ENCODE measurements around the gene COG8.
A peak's percentile ranks its signal among the peaks of the same experiment; 100 is the strongest.

COG8 gene

DNA sequence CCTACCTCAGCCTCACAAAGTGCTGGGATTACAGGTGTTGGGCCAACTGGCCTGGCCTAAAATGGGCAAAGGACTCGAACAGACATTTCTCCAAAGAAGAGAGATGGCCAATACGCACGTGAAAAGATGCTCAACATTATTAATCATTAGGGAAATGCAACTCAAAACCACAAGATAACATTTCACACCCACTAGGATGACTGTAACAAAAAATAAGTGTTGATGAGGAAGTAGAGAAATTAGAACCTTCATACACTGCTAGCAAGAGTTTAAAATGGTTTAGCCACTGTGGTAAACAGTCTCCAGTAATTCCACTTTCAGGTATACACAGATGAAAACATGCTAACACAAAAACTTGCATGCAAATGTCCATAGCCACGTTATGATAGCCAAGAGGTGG lies 6.6 kb upstream of the COG8 start:
- no peak for DNase-seq

DNA sequence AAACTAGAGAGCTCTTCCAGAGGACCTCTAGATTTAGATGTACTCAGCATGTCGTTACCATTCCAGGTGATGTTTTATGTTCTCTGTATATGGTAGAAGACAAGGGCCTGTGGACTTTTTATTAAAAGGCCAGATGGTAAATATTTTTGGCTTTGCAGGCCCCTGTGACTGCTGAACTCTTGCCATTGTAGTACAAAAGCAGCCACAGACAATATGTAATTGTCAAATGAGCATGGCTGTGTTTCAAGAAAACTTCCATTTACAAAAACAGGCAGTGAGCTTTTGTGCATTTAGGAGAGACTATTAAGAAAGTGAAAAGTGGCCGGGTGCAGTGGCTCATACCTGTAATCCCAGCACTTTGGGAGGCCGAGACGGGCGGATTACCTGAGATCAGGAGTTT lies 4.8 kb upstream of the COG8 start:
- DNase-seq, result no peak

DNA sequence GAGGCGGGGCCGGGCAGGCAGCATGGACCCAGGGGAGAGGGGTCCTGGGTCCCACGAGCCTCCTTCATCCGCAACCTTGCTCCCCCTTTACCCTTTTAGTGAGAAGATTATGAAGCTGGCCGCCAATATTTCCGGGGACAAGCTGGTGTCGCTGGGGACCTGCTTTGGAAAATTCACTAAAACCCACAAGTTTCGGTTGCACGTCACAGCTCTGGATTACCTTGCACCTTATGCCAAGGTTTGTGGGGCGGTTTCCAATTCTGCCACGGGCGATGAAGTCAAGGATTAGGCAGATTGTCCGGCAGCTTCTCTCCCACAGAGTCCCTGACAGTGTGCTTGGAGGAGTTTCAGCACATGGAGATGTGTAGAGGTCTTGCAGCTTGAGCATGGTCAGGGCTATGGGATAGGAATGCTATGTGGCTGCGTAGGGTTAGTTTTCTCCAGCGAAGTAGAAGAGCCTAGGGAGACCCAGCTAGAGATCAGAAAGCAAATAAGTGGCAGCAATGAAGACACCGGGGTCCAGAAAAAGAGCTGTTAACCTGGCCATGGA lies 806 bp upstream of the COG8 start:
- no peak for DNase-seq

DNA sequence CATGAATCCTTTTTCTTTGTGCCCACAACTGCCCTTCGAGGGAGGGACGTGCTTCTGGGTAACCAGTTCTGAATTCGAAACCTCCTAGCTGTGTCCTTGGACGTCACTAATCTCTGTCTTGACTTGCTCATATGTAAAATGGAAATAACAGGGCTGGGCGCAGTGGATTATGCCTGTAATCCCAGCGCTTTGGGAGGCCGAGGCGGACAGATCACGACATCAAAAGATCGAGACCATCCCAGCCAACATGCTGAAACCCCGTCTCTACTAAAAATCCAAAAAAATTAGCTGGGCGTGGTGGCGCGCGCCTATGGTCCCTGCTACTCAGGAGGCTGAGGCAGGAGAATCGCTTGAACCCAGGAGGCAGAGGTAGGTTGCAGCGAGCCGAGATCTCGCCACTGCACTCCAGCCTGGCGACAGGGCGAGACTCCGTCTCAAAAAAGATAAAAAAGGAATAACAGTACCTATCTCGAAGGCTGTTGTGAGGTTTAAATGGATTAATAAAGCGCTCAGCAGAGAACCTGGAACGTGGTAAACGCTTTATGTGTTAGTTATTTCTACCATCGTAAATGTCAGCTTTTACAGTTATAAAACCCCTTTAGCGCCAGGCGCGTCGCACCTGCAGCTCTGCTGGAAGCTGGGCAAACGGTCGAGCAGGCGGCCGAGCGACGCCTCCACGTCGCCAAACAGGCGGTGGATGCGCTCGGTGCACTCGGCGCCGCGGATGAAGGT lies 641 bp downstream of the COG8 start:
- peak in 4 of 56 donors; percentile 32 to 71 (median 62) for DNase-seq

DNA sequence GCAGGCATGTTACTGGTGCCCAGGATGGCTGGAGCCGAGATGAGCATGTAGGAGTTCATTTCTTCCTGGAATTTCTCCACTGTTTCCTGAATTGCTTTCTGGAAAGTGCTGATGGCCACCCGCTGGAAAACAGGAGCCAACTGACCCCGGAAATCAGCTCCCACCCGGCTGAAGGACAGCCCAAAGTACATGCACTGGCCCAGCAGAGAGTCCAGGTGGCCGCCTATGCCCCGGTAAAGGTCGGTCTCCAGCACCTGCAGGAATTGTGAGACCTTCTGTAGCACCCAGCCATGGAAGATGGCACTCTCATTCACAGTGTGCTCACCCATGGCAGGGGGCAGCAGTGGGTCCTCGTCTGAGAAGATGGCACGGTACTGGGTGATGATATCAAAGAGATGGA lies 4.7 kb downstream of the COG8 start:
- no peak for DNase-seq

DNA sequence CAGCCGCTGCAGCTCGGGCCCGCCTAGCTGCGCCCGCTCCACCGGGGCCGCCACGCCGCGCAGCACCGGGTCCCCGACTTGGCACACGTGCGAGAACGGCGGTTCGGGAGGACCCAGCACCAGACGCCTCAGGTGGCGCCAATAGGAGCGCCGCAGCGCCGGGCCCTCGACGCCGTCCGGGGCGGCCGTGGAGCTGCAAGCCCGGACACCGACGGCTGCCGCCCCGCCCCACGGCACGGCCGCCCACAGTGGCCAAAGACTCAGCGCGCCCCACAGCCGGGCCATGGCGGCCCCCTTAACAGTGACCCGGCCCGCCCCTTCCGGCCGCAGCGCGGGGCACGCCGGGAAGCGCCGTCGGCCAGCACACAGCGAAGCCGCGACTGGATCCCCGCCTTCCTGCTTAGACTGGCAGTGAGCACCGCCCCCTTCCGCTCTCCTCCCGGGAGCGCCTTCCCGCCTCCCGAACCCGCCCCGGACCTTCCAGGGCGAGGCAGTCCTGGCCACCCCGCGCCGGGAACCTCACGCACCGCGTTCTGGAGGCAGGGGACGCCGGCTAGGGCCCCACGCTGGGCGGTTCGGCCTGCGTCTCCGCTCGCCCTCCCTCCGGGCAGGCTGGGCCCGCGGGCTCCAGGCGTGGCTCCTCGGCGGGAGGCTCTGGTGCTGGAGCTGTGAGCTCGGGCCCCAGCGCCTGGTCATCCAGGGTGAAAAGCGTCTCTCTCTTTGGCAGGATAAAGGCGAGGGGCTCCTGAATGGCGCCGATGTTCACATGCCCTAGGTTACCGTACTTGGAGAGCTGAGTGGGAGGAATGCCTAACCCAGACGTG lies 8.9 kb downstream of the COG8 start, which contains the start of gene PDF:
Gene PDF (minus strand): TSS at position 303 of the 824 bp plus-strand sequence. CDS start 18 bp downstream, at position 285.
- DNase-seq, result peak; percentile 53 to 96 (median 88)

DNA sequence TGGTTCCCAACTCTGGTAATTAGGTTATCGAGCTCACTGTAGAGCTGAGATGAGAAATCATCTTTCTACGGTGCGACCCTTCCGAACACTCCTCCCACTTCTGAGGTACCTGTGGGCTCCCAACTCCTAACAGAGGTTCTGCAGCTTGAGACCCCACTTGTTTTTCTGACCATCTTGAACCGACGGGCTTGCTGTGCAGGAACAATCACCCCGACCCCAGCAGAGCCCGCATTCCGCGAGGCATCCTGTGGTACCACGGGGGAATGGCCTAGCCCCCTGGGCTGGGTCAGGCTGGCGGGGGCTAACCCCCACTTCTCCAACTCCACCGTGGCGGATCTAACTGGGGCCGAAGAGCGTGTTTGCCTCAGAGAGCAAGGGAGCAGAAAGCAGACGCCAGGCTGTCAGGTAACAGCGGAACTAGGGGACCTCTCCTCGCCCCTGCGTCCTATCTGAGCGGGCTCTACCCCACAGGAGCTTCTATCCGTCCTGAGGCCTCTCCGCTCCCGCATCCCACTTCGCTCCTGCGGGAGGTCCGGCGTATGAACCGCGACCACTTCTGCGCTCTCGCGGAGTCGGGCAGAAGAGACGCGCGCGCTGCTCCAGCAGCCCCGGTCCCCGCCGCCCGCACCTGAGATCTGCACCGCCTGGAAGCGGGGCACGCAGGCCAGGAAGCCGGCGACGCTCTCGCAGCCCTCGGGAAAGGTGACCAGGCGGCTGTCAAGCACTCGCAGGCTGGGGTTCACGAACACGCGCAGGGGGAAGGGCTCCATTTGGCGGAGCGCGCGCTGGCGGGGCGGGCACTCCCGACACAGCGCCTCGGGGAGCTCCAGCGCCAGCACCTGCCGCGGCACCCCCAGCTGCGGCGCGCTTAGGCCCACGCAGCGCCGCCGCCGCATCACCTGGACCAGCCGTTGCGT lies 9.7 kb downstream of the COG8 start:
- peak in 24 of 56 donors; percentile 37 to 78 (median 58) for DNase-seq

DNA sequence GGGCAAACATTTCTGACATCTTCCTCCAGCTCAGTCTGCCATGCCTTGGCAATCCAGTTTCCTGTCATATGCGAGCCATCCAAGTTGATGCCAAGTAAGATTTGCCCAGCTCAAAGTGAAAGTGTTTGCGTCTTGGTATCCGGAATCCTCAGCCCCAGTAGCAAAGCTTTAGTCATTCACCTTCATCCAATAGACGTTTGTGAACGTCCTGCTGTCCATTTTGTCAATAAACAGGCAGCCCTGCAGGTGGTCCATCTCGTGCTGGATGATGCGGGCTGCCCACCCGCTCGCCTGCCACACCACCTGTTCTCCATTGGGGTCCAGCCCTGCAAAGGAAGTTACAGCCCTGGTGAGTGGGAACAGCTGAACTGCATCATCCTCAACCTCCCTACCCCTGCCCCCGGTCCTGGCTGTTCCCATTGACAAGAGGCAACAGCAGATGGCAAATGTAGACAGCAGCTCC lies 10.5 kb downstream of the COG8 start:
- peak in 1 of 56 donors; percentile 5 for DNase-seq

DNA sequence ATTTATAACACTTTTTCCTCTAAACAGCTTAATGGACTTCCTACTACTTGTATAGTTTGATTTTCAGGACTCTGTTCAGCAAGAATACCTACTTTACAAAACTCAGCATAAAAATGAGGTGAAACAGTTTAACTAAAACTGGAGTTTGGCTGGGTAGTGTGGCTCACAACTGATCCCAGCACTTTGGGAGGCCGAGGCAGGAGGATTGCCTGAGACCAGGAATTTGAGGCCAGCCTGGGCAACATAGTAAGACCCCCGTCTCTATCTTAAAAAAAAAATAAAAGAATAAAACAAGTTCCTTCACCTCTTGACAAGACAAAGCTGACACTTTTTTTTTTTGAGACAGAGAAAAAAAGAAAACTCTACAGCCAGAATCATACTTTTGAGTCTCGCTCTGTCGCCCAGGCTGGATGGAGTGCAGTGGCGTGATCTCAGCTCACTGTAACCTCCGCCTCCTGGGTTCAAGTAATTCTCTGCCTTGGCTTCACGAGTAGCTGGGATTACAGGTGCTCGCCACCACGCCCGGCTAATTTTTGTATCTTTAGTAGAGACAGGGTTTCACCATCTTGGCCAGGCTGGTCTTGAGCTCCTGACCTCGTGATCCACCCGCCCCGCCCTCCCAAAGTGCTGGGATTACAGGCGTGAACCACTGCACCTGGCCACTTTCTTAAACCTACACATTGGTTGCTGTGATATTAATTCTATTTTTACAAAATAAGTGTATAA lies 11.6 kb downstream of the COG8 start:
- no peak for DNase-seq

DNA sequence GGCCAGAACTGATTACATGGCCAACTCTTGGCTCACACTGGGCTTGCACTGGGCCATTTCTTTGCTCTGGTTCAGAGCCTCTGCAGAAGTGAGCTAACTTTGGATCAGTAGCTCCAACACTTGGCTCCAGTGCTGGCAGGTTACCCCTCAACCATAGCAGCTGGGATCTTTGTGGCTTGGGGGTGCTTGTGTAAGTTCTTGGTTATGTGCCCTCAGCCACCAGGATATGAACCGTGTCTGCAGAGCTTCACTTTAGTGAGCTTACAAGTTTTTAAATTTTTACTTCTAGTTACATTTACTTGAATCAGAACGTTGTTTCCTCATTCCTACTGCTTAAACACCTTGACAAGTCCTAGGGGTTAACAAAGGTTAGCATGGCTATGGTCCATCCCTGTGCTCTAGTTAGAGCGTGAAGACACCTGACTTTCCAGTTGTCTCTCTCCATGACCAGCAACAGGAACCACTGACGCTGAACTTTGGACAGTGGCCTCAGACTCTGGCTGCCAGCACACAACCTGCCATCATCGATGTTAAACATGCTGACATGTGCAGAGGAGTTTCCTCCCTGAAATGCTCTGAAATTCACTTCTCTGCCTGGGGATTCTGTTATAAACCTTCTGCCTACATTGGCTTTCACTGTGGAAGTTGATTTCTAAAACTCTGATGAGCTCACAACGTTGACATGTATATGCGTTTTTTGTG lies 13.0 kb downstream of the COG8 start:
- DNase-seq, result no peak

DNA sequence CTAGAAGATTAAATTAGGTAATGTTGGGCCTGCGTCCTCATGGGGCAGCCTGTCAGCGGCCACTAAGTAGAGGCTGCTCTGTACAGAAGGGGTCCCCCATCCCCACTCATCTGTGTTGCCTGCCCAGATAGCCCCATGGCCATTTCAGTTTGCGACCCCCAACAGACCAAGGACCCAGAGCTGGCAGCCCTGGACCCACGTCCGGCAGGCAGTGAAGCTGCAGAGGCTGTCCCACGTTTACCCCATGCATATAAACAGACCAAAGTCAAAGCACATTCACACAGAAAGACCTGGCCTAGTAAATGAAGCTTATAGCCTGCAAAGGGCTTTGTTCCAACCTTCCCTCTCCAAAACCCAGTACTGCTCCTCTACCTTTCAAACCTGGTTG lies 13.6 kb downstream of the COG8 start:
- DNase-seq, result no peak

DNA sequence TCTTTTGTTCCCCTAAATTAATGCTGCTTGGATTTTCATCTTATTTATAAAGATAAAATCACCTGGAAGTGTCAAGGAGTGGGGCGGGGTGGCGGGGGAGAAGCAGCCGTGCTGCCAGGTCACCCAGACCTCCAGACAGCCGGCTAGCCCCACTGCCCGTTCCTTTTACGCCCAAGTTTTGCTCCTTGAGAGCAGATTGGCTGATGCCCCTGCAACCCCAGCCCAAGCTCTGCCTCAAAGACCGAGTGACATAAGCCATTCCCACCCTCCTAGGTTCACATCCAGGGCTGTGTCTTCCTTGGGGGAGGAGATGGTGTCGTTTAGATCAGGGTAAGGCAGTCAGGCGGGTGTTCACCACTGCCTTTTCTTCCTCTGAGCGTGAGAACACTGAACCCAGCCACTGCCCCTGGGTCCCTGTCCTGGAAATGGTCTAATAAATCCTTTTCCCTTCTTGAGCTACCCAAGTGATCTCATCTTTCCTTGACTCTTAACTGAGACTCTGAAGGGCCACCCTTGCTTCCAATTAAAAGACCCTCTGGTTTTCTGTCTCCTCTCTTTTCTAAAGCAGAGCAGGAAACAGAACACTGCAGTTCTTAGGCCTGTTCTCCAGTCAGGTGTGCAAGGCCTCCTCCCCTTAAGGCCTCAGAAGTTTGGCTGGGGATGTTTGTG lies 14.6 kb downstream of the COG8 start:
- DNase-seq, result no peak

DNA sequence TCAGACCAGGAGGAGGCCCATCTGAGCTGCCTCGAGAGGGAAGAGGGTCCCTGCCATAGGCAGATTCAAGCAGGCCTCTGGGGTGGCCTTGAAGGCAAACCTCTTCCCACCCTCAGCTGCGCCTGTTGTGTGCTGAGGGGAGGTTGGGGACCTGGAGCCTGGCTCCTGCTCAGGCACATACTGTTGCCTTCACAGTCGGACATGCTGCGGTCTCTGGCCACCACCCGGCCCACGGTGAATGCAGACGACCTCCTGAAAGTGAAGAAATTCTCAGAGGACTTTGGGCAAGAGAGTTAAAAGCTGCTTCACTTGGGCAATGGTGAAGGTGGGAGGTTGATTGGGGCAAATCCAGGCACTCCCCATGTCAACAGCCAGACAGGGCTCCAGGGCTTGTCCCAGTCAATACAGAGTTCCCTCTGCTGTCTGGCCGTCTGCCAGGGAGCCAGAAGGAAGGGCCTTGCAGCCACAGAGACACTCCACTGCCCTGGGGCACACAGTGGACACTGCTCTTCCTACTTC lies 15.3 kb downstream of the COG8 start:
- DNase-seq, result peak in 17 of 56 donors; percentile 2 to 59 (median 19)

DNA sequence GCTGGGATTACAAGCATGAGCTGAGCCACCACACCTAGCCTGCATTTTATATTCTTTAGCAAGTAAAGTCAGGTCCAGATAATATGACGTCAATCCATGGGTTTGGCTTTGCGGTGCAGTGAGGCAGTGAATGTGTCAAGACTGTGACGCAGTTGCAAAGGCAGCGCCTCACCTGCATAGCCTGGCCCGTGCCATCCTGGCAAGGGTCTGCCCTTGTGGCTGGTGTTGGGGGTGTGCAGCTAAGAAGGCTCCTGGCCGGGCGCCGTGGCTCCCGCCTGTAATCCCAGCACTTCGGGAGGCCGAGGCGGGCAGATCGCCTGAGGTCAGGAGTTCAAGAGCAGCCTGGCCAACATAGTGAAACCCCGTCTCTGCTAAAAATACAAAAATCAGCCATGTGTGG lies 15.9 kb downstream of the COG8 start:
- DNase-seq, result no peak

DNA sequence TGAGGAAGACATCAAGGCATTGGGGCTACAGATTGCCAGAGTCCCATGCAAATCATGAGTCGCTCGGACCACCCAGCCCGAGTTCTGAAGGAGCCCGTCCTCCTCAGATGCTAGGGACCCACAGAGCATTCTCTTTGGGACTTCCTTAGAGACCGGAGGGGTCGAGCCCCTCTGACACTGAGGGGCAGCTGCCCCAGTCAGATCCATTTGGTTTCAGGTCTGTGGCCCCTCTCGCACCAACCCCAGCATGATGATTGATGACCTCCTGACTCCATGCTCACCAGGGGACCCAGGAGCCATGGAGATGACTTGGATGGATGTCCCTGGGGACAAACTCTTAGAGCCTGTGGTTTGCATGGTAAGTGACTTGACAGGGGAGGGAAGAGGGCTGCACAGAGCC lies 17.0 kb downstream of the COG8 start:
- DNase-seq, result no peak

DNA sequence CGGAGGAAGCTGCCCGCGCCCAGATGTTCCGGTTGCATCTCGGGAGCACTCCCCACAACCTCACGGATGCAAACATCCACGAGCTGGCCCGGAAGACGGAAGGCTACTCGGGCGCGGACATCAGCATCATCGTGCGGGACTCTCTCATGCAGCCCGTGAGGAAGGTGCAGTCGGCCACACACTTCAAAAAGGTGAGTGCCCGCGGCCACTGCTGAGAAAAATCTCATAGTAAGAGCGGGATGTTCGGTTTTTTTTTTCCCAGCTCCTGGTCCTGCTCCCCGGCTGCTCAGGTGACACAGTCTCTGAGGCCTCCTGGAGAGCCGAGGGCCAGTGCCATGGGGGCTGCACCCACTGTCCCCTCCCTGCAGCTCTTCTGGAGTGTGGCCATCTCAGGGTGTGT lies 18.3 kb downstream of the COG8 start:
- no peak for DNase-seq

DNA sequence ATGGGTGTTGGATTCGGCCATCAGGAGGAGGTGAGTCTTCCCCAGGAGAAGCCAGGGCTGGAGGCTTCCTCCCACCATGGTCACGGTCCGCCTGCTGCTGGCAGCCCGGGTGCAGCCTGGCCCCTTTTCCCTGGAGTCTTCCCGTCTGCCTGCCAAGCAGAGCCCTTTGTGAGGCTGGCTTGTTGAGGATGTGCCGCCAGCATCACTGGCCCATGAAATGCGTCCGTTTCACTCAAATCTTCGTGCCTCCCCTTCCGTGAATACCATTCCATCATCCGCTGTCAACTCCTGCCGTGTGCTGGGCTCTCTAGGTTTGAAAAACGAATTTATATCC lies 18.7 kb downstream of the COG8 start:
- no peak for DNase-seq

DNA sequence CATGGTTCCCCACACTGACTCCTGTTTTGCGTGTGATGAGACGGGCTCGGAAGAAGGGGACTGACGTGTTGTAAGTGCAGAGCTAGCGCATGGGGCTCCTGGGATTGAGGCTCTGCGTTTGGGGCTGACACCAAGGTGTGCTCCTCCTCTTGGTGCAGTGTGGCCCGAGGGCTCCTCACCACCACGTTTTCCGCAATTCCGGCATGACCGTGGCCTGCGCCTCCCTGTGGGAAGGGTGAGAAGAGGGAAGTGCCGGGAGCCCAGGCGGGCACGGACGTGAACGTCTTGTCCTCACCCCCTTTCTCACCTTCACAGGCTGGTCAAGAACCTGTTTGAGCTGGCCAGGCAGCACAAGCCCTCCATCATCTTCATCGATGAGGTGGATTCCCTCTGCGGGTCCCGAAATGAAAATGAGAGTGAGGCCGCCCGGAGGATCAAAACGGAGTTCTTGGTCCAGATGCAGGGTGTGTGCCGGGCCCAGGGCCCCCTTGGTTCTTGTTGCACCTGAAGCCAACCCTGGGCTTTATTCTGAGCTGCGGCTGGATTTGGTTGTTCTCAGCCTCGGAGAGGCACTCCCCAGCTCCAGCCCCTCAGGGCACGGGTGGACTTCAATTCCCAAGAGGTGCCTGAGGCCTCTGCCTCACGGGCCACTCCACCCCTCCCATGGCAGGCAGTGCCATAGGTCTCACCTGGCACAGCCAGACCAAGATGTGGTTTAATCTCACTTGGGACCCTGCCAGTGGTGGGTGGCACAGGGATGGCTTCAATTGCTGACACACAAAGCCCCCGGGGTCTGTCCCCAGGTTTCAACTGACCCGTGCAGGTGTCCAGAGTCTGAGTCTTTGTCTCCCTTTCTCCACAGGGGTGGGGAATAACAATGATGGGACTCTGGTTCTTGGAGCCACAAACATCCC lies 19.3 kb downstream of the COG8 start:
- DNase-seq, result no peak
